Fibroblast of skin of right biceps (primary cell): Measurements from ENCODE around the gene ATE1.

Source experiments
- DNase-seq: peaks from one replicate; pipeline ENCODE4 v3.0.0-alpha.2; 2013

ATE1 gene

DNA sequence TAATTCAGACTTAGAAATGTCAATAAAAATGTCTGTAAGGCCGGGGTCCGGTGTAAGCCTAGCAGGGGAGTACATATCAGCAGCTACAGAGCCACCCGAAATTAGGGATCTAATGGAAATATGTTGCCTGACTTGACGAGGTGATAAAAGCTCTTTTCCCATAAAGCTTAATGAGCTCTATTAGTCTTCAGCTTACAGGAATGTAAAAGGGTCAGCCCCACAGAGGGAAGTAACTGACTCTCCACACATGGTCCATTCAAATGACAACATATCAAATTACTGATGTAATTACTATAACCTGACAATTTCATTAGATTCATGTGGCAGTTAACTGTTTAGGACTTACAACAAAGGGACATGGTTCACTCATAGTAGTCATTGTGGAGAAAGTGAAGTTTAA is 62.3 kb downstream of the ATE1 start:
- no peak for DNase-seq

DNA sequence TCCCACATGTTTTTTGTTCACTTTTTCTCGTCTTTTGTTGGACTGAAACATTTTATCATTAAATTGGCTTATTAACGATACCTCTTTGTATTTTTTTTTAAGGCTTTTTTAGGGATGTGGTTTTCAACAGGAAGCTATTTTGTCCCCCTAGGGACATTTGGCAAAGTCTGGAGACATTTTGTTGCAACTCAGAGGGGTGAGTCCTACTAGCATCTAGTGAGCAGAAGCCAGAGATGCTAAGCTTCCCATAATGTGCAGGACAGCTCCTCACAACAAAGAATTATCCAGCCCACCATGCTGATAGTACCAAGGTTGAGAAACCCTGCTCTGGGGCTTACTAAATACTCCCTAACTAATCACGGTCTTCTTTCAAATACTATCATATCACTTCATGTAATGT is 63.2 kb downstream of the ATE1 start:
- DNase-seq = no peak

DNA sequence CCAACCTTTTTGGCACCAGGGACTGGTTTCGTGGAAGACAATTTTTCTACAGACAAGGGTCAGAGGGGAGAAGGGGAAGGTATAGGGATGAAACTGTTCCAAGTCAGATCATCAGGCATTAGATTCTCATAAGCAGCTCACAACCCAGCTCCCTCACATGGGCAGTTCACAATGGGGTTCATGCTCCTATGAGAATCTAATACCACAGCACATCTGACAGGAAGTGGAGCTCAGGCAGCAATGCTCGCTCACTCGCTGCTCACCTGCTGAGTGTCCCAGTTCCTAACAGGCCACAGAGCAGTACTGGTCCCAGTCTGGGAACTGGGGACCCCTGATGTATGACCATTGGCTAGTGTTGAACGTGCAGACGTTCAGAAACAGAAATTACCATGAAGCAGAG is 63.7 kb downstream of the ATE1 start:
- DNase-seq = no peak

DNA sequence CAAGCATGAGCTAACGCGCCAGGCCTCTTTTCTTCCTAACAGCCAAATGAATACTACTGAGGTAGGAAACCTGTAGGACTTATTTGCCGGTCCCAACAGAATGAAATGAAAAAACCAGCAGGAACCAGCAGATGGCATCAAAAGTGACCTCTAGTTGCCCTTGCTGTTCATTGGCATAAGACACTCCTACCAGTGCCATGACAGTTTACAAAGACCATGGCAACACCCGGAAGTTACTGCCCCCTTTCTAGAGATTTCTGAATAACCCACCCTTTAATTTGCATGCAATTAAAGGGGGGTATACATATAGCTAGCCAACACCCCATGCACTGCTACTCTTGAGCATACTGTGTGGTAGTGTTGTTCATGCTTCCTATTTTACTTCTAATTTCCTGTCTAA is 65.2 kb downstream of the ATE1 start:
- no peak for DNase-seq

DNA sequence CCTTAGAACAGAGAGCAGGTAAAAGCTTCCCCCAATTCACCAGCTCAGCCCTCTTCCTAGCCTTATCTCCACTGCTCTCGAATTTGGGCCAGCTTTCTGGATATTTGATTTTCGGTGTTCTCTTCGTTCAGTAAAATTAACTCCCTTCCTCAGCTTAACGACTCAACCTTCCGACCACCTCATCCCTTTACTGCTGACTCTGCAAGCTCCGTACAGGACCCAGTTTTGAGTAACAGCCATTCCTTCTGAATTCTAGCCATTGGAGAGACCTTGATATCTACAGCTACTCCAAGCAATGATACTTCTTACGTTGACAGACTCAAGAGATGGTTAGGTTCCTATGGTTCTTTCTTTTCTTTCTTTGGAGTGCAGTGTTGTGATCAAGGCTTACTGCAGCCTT is 65.8 kb downstream of the ATE1 start:
- DNase-seq = no peak

DNA sequence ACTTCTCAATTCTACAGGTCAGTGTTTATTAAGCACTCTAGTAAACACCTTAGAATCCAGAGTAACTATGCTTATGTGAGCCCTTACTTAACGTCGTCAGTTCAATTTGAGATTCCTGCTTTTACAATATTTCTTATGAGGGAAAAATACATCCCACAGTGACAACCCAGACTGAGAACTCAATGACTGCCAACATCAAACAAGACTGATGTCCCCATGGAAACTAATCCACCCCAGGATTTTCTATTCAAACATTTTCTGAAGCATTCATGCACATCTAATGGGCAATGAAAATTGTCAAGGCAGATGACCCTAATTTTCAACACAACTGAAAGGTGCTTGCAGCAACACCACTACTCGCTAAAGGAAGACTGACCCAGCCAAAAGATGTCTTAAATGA is 67.0 kb downstream of the ATE1 start:
- DNase-seq = no peak

DNA sequence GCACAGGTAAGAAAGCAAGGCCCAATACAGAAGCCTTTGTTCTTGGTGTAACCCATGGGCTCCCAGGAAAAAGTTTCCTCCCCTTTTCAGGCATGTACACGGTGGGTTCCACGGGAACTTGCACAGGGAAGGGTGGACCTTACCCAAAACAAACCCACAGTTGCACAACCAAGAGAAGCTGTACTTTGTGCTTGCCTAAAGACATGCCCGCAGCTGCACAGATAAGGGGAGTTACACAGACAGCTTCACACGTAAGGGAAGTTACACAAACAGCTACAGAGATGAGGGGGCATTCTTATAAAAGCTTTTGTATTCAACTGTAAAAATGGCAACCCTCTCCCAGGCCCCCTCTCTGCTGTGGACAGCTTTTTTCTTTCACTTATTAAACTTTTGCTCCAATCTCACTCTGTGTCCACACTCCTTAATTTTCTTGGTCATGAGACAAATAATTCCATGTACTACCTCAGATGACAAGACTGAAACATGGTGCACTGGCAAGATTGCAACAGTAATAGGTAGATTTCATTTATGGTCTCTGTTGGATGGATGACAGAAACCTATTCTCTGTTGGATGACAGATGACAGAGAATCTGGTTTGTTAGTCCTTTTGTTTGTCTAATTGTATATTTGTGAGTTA is 72.9 kb downstream of the ATE1 start:
- no peak for DNase-seq

DNA sequence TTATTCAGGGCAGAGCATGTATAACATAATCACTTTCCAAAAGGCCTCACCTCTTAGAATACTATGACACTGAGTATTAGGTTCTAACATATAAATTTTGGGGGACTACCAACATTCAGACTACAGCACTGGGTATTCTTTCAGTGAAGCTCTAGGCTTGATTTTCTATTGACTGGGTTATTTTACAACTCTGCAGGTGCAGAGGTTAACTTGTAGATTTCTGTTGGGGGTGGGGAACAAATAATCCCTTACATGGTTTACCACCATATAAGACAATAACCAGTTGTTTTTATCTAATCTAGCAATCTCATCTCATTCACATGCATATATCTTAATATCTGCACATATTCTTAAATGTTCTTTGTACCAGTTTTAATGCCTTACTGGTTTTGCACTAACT is 73.9 kb downstream of the ATE1 start:
- no peak for DNase-seq

DNA sequence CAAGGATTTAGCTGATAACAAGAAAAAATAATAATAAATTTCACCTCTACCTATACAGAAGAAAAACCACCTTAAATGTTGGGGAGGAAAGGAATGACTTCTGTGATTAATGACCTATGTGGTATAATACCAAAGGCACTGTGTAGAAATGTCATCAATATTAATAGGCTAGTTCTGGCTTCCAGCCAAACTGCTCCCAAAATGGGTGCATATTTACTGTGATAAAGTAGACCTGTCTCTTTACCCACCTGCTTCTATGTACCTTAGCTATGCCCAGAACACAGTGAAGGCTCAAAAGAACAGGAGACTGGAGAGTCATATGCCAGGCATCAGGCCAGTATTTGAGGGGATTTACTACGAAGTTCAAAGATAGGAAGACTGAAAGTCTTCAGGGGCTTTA is 76.0 kb downstream of the ATE1 start:
- no peak for DNase-seq

DNA sequence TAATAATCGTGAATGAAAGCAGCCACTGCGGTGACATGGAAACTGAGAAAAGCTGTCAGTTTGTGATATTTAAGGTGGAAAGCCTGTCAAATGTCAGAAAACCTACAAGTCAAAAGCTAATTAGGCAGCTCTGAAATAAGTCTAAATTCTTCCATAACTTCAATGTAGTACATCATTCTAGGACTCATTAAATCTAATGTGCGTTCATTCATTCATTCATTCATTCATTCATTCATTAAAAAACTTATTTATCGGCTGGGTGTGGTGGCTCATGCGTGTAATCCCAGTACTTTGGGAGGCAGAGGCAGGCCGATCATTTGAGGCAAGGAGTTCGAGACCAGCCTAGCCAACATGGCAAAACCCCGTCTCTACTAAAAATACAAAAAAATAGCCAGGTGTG is 79.7 kb downstream of the ATE1 start:
- DNase-seq = no peak

DNA sequence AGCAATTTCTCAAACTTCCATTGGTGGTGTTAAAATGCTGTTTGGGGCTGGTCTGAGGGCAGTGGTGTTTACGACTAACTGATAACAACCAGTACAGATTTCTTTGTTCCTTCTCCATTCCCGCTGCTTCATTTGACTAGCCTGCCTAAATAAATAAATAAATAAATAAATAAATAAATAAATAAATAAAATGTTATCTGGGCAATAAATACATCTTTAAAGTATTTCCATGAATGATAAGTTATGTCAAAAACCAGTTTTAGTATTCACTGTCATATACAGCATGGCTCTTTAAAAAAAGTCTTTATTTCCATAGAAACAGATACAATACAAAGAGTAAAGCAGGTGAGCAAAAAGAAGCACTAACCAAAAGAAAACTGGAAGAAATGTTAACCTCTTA is 81.3 kb downstream of the ATE1 start:
- DNase-seq = no peak

DNA sequence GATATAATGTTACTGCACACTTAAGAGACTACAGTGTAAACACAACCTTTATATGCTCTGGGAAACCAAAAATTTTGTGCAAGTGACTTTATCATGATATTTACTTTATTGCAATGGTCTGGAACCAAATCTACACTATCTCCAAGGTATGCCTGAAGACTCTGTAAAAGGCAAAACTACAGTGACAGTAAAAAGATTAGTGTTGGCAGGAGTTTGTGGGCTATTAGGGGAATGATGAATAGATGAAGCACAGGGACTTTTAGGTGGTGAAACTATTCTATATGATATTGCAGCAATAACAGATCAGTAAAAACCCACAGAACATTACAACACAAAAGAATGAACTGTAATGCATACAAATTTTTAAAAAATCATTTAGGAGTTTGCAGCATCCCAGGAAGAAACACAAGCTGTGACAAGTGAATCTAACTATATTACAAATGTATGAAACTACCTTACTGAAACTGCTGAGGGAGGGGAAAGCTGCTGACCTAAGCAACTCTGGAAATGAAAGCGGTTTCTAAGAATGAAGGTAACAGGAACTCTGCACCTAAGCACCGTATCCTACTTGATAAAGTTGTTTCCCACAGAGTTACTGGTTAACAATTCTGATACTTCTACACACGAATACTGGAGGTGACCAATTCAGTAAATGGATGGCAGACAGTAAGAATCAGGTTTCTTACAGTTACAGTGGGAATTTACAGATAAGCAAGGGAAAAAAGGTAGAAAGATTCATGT is 82.6 kb downstream of the ATE1 start:
- DNase-seq = no peak

DNA sequence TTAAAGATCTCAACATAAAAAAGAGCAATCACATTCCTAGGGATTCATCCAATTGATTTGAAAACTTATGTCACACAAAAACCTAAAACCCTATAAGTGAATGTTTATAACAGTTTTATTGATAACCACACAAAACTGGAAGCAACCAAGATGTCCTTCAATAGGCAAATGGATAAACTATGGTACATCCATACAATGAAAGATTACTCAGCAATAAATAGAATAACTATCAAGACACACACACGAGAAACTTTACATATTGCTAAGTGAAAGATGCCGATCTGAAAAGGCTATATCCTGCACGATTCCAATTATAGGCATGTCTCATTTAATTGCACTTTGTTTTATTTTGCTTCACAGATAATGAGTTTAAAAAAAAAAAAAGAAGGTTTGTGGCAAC is 83.3 kb downstream of the ATE1 start:
- no peak for DNase-seq

DNA sequence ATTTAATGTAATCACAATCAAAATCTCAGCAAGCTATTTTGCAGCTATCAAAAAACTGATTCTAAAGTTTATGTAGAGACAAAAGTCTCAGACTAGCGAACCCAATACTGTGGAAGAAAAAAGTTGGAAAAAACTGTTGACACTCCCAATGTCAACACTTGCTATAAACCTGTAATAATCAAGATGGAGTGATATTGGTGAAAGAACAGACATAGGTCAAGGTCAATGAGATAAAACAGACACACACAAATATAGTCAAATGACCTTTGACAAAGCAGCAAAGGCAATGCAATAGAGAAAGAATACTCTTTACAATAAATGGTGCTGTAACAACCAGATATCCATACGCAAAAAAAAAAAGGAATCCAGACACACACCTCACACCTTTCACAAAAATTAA is 84.5 kb downstream of the ATE1 start:
- no peak for DNase-seq

DNA sequence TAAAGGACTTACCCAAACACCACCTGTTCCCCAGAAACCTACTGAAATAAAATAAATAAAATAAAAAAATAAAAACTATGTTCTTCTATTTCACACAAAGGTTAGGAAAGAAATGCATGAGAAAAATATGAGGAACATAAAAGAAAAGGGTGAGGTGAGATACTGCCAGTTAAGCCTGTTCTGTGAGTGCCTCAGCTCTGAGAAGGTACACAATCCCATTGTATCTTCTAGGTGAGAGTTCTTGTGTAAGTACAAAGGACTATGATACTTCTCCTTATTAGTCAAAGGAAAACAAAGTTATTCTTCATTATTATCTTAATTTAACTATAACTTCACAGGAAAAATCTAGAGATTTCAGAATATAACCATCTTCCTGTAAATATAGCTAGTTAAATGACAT is 86.0 kb downstream of the ATE1 start:
- DNase-seq = no peak

DNA sequence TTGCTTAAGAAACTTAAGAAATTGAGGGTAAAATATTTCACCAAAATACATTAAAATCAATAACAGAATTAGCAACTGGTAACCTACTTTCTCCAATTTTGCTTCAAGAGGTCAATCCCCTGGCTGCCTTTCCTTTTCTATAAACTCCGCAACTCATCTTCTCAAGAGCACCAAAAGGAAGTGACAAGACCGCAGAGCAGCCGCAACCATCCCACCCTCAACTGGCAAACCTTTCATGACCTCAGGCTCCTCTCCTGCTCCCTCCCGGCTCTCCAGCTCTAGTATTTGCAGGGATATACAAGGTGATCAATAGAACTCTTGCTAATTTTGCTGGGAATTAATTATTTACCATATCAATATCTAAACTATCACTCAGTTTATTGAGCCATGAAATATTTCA is 88.9 kb downstream of the ATE1 start:
- no peak for DNase-seq

DNA sequence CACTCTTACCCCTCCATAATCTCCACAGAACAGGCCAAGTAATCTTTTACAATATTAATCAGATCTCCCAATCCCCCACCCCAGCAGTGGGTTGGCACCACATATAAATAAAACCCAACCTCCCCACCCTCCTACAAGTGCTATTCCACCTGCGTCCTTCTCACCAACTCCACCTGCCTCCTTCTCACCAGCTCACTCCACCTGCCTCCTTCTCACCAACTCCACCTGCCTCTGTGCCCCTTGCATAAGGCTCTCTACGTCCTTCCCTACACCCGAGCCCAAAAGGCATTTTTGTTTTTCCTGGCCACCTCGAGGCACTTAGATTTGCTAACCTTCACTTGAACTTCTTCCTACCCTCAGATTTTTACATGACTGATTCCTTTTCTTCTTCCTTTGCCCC is 89.7 kb downstream of the ATE1 start:
- no peak for DNase-seq

DNA sequence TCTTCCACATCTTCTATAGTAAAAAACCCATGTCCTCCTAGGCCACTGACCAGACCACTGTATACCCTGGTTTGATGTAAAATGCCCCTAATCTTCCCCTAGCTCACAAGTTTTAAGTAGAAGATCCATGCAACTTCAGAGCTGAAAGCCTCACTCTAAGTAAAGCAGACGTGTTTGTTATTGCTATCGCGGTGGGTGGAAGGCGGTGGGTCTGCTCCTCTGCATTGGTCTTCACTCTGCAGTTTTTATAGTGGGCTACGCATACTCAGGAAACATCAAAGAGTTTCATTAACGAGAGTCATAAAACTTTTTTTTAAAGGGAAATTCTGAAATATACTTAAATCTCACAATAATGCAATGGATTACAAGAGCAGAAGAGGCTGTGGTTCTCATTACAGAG is 91.7 kb downstream of the ATE1 start:
- no peak for DNase-seq

DNA sequence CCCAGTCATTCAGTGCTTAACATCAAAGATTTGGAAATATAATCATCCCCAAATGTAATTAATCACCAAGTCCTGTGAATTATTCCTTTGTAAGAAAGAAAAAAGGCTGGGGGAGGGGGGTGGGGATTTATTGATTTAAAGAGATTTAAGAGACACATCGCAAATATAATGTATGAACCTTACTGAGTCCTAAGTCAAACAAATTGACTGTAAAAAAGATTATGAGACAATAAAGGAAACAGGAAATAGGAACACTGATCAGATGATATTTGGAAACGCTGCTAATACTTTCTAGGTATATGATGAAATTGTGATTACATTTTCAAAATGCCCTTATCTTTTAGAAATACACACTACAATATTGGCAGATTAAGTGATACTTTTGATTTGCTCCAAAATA is 92.5 kb downstream of the ATE1 start:
- no peak for DNase-seq

DNA sequence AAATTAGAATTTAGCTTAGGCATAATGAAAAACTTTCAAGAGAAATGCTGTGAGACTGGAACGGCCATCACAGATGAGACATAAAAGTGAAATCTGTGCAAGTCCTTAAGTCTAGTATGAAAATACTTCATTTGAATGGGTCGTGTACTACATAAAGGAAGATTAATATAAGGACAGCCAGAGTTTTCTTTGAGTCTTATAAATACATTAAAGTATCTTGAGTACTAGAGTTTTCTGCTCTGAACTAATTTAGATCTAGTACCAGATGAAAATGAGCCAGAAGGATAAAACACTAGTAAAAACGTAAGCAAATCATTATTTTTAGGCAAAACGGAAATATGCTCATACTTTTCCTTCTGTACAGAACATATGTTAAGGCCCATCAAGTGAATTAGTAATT is 93.1 kb downstream of the ATE1 start:
- DNase-seq = no peak

DNA sequence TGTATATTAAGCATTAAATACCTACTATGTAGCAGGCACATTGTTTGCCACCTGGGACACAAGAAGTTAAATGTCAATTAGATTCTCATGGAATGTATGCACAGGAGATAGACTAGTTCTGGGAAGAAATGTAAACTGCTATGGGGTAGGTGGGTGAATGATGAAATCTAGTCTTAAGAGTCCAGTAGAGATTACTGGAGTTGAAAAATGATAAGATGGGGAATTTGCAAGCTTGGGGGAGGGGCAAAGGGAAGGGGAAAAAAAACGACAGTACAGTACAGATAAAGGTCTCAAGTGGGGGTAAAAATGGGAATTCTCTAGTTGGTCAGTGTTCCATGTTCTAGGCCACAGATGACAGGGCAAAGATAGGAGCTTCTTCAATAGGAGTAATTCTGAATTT is 94.4 kb downstream of the ATE1 start:
- no peak for DNase-seq

DNA sequence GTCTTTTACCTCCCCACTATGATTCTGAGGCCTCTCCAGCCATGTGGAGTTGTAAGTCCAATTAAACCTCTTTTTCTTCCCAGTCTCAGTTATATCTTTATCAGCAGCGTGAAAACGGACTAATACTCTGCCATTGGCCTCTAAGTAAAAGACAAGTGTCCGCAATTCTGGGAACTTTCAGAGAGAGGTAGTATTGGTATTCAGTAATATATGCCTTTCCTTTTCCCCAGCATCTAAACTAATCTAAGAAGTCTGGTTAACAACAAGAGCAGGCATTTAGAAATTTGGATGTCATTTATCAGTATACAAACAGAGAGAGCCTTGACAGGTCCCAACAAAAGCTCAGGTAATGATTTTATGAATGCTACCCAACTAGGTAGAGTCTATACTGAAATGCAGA is 95.2 kb downstream of the ATE1 start:
- DNase-seq = no peak

DNA sequence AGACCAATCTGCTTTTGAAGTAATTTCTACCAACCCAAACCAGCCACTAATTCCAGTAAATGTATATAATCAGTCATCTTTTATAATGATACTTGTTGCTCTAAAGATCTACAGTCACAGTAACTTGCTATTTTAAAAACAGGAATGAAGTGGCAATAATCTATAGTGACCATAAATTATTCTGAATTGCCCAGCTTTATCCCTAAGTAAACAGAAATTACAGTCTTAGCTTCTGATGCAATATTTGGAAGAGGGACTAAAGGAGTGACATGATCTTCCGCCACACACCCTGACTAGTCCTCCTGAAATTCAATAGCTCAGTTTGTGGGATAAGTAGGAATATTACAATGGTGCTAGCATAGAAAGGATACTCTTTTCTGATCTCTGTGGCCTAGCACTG is 96.1 kb downstream of the ATE1 start:
- peak; percentile 9 for DNase-seq

DNA sequence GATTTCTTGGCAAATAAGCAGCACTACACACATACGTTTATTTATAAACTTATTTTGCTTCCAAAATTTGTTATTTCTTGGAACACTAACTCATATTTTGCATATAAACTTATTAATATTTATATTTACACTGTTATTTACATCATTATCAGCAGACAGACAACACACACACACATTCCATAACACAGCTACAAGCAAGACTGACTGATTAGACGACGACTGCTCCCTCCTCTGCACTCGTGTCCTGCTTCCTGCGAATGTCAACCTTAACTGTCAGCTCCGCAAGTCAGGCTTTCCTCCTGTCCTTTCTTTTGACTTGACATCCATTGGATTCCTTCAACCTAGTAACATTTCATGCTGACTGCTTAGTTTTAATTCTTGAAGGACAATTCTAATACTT is 96.6 kb downstream of the ATE1 start:
- DNase-seq = no peak

DNA sequence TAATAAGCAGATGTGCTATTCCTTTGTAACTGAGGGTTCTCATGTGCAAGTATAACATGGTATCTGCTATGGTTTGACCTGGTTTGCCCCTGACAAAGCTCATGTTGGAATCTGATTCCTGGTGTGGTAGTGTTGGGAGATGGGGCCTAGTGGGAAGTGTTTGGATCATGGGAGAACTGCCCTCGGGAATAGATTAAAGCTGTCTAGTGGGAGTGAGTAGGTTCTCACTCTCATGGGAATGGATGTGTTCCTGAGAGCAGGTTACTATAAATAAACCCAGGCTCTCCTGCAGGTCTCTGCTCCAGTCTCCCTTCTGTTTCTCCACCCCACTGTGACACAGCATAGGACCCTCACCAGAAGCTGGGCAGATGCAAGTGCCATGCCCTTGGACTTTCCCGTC is 97.7 kb downstream of the ATE1 start:
- DNase-seq = no peak
